Astrocyte (in vitro differentiated cells and primary cell): ENCODE results near the gene FLT3LG.

Source experiments
- CTCF ChIP-seq: IDR thresholded peaks from 2 replicates; pipeline ENCODE4 v1.5.1; 2011; ENCODE audit warnings: low read depth, mild to moderate bottlenecking, inconsistent platforms, low read length, moderate library complexity; ENCODE audit not compliant: insufficient read depth
- EZH2 ChIP-seq: IDR thresholded peaks from 2 replicates; pipeline ENCODE4 v1.6.1; 2012; ENCODE audit warnings: mild to moderate bottlenecking, low read length, inconsistent platforms; ENCODE audit not compliant: insufficient read depth

GRCh38 chr19:49447485-49448431, 26.3 kb upstream of the FLT3LG start:
- TF ChIP-seq CTCF: no peak
- no peak for TF ChIP-seq EZH2
